Progenitor cell of endocrine pancreas (in vitro differentiated cells): Measurements from ENCODE around the gene PNMT. TPM values are rescaled to one million over a fixed set of nuclear protein-coding genes. Genes with fewer than 3 reads are reported as not detected.

Experiments
- DNase-seq: peaks from one replicate; pipeline ENCODE4 v3.0.0; 2021; ENCODE audit warnings: low spot score; ENCODE audit not compliant: unreplicated experiment
- H3K27ac Mint-ChIP-seq: 2 replicates; pipeline ENCODE4 v1.8.0; 2021; ENCODE audit warnings: mild to moderate bottlenecking, moderate library complexity, mixed read lengths
- H3K27me3 Mint-ChIP-seq: 2 replicates; pipeline ENCODE4 v1.8.0; 2021; ENCODE audit warnings: mixed read lengths
- H3K36me3 Mint-ChIP-seq: 2 replicates; pipeline ENCODE4 v1.8.0; 2022; ENCODE audit warnings: mixed read lengths; ENCODE audit not compliant: insufficient read depth
- H3K4me1 Mint-ChIP-seq: 2 replicates; pipeline ENCODE4 v1.8.0; 2021; ENCODE audit warnings: low read depth, mixed read lengths
- H3K4me3 Mint-ChIP-seq: 2 replicates; pipeline ENCODE4 v1.8.0; 2021; ENCODE audit warnings: low read depth, mild to moderate bottlenecking, moderate library complexity, mixed read lengths
- H3K9me3 Mint-ChIP-seq: 2 replicates; pipeline ENCODE4 v1.8.0; 2021; ENCODE audit warnings: low read depth, mixed read lengths
- CTCF ChIP-seq: fragments of 200-600 bp; sonication (generic); IDR thresholded peaks from one replicate; pipeline ENCODE4 v1.5.0; 2021; ENCODE audit warnings: antibody characterized with exemption, mild to moderate bottlenecking; ENCODE audit not compliant: unreplicated experiment
- total RNA-seq: library from RNA; stranded (reverse); gene quantifications from 2 replicates; pipeline ENCODE4 v1.2.1, GENCODE V29; 2021

The PNMT gene
- total RNA-seq, 1 donor from 2014 or later: 2.5 TPM

- Mint-ChIP-seq H3K9me3 (no peaks in the 10 kb centered on the region), H3K4me1 (peaks cover 9% of the 10 kb centered on the region), H3K36me3 (no peaks in the 10 kb centered on the region), H3K27ac (no peak overlapping the region), H3K27me3 (peaks cover 43% of the 10 kb centered on the region), H3K4me3 (no peak overlapping the region)
- no peak for TF ChIP-seq CTCF
- DNase-seq: no peak
Observed at GRCh38 chr17:39670746-39671145, 2.5 kb downstream of the PNMT start.

- H3K27ac Mint-ChIP-seq: peak overlapping the region; percentile 35
- H3K27me3 Mint-ChIP-seq: peaks cover 32% of the 10 kb centered on the region
- no peaks in the 10 kb centered on the region for H3K9me3 Mint-ChIP-seq
- no peak for DNase-seq
- H3K4me1 Mint-ChIP-seq: peaks cover 8% of the 10 kb centered on the region
- peaks cover 1% of the 10 kb centered on the region for H3K36me3 Mint-ChIP-seq
- no peak overlapping the region for H3K4me3 Mint-ChIP-seq
- peak; percentile 61 for TF ChIP-seq CTCF
Observed at GRCh38 chr17:39671651-39672521, 3.6 kb downstream of the PNMT start.

GRCh38 chr17:39672522-39673334, 4.5 kb downstream of the PNMT start:
- Mint-ChIP-seq H3K27ac (no peak overlapping the region), H3K36me3 (peaks cover 1% of the 10 kb centered on the region), H3K9me3 (no peaks in the 10 kb centered on the region), H3K27me3 (peaks cover 29% of the 10 kb centered on the region), H3K4me3 (no peak overlapping the region), H3K4me1 (peaks cover 6% of the 10 kb centered on the region)
- TF ChIP-seq CTCF: no peak
- DNase-seq: no peak

GRCh38 chr17:39673335-39674081, 5.3 kb downstream of the PNMT start:
- no peaks in the 10 kb centered on the region for H3K9me3 Mint-ChIP-seq
- DNase-seq: no peak
- H3K36me3 Mint-ChIP-seq: peaks cover 1% of the 10 kb centered on the region
- H3K27me3 Mint-ChIP-seq: peaks cover 27% of the 10 kb centered on the region
- H3K4me1 Mint-ChIP-seq: peaks cover 6% of the 10 kb centered on the region
- H3K4me3 Mint-ChIP-seq: no peak overlapping the region
- no peak for TF ChIP-seq CTCF
- H3K27ac Mint-ChIP-seq: no peak overlapping the region

GRCh38 chr17:39674179-39674578, 5.9 kb downstream of the PNMT start:
- no peak for DNase-seq
- Mint-ChIP-seq H3K27me3 (peaks cover 21% of the 10 kb centered on the region), H3K36me3 (peaks cover 1% of the 10 kb centered on the region), H3K4me3 (no peak overlapping the region), H3K27ac (no peak overlapping the region), H3K4me1 (peaks cover 8% of the 10 kb centered on the region), H3K9me3 (no peaks in the 10 kb centered on the region)
- no peak for TF ChIP-seq CTCF
